ENCODE results near the gene EDIL3. TPM values are rescaled to one million over a fixed set of nuclear protein-coding genes. Genes with fewer than 3 reads are reported as not detected.

The EDIL3 gene
- total RNA-seq, 3 donors from 2014 or later, result 4.3 to 7.2 (median 4.6) TPM

GRCh38 chr5:84354101-84354500, 30.6 kb downstream of the EDIL3 start:
- H3K36me3 ChIP-seq, result no peaks in the 10 kb centered on the region
- intact Hi-C loops (cut with DNase I; ENCODE audit: low total_unique reads), result no loop called here
- TF ChIP-seq POLR2A (IDR thresholded peaks at IDR 0.05), result no peak
- no peak for TF ChIP-seq POLR2AphosphoS5 (IDR thresholded peaks at IDR 0.05)
- no peak for TF ChIP-seq CTCF (IDR thresholded peaks at IDR 0.05)

DNA sequence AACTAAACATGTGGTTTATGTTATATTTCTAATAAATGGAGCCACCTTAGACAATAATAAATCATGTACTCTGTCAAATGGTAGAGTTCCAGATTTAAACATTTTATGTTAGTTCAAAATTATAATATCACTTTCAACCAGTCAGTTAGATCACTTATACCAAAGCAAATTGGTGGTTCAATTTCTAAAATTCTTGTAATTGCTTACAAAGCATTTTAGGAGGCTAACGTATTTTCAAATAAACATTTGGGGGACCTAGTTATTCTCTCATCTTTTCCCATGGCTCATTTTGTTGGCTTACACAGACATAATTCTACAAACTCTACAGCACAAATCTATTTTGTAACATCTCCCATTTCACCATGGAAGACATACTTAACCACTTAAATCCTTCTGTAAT, 39.9 kb downstream of the EDIL3 start:
- no peak overlapping the region for H3K4me3 ChIP-seq
- H3K9me3 ChIP-seq, result no peaks in the 10 kb centered on the region
- H3K27me3 ChIP-seq, result no peaks in the 10 kb centered on the region
- no peak overlapping the region for H3K27ac ChIP-seq
- no peaks in the 10 kb centered on the region for H3K4me1 ChIP-seq
- H3K36me3 ChIP-seq, result no peaks in the 10 kb centered on the region
- no peak for TF ChIP-seq CTCF (IDR thresholded peaks at IDR 0.05)
- TF ChIP-seq POLR2AphosphoS5 (IDR thresholded peaks at IDR 0.05), result no peak
- TF ChIP-seq POLR2A (IDR thresholded peaks at IDR 0.05), result no peak
- no peak for DNase-seq (ENCODE audit: low spot score in 2 of 2)
- intact Hi-C loops (cut with DNase I; ENCODE audit: low total_unique reads), result no loop called here

More at GRCh38 chr5:84354101-84354500, 30.6 kb downstream of the EDIL3 start:
- Histone ChIP-seq H3K9me3 (no peaks in the 10 kb centered on the region), H3K4me3 (no peak overlapping the region), H3K4me1 (no peaks in the 10 kb centered on the region), H3K27ac (no peak overlapping the region), H3K27me3 (no peaks in the 10 kb centered on the region)
- DNase-seq (ENCODE audit: low spot score in 2 of 2), result no peak

DNA sequence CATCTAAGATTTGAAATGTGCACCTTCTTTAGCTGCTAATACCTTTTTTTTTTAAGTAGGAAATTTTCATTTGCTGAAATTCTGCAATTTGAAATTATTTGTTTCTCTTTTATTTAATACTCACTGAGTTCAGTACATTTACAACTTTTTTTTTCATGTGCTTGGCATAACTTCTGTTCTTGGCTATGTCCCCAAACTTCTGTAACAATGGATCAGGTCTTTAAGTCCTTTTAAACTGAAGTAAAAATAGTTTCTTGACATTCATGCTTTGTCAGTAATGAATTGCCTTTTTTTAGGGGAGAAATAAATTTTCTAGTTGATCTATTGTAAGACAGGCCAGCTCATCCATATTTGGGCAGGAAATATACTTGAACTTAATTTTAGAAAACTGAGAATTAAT, 41.5 kb downstream of the EDIL3 start:
- no peaks in the 10 kb centered on the region for H3K27me3 ChIP-seq
- H3K36me3 ChIP-seq, result no peaks in the 10 kb centered on the region
- no peaks in the 10 kb centered on the region for H3K4me1 ChIP-seq
- H3K27ac ChIP-seq, result no peak overlapping the region
- TF ChIP-seq POLR2A (IDR thresholded peaks at IDR 0.05) (no peak), POLR2AphosphoS5 (IDR thresholded peaks at IDR 0.05) (no peak), CTCF (IDR thresholded peaks at IDR 0.05) (no peak)
- intact Hi-C loops (cut with DNase I; ENCODE audit: low total_unique reads), result no loop called here
- H3K9me3 ChIP-seq, result no peaks in the 10 kb centered on the region
- no peak for DNase-seq (ENCODE audit: low spot score in 2 of 2)
- no peak overlapping the region for H3K4me3 ChIP-seq

GRCh38 chr5:84332106-84332505, 52.6 kb downstream of the EDIL3 start:
- H3K9me3 ChIP-seq, result no peaks in the 10 kb centered on the region
- no peak overlapping the region for H3K4me3 ChIP-seq
- no peak for TF ChIP-seq POLR2A (IDR thresholded peaks at IDR 0.05)
- TF ChIP-seq POLR2AphosphoS5 (IDR thresholded peaks at IDR 0.05), result no peak
- no peak for TF ChIP-seq CTCF (IDR thresholded peaks at IDR 0.05)

DNA sequence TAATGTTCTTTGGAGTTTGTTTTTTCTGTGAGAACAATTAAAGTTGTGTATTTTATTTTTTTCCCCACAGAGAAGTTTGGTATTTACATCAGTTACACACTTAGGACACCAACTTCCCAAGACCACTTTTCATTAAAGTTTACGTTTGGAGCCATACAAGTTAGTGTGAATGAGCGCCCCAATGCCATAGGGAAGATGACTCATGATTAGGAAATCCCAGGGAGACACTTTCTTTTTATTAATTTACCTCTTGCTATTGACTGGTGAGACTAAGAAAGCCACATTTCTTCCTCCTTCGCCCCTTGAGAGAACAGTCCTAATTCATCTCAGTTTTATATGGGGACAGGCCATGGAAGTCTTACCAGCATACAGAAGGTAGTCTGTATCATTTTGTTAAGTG, 57.1 kb downstream of the EDIL3 start:
- no peaks in the 10 kb centered on the region for H3K4me1 ChIP-seq
- no peaks in the 10 kb centered on the region for H3K9me3 ChIP-seq
- no peaks in the 10 kb centered on the region for H3K27me3 ChIP-seq
- intact Hi-C loops (cut with DNase I; ENCODE audit: low total_unique reads), result no loop called here
- no peak overlapping the region for H3K27ac ChIP-seq
- no peak for DNase-seq (ENCODE audit: low spot score in 2 of 2)
- no peak for TF ChIP-seq POLR2AphosphoS5 (IDR thresholded peaks at IDR 0.05)
- no peak for TF ChIP-seq POLR2A (IDR thresholded peaks at IDR 0.05)
- TF ChIP-seq CTCF (IDR thresholded peaks at IDR 0.05), result no peak
- H3K36me3 ChIP-seq, result no peaks in the 10 kb centered on the region
- no peak overlapping the region for H3K4me3 ChIP-seq

More at GRCh38 chr5:84332106-84332505, 52.6 kb downstream of the EDIL3 start:
- intact Hi-C loops (cut with DNase I; ENCODE audit: low total_unique reads), result loop anchor here (2.0 kb wide), 1 partner anchor 41 kb away; no protein-coding TSS in a partner anchor
- DNase-seq (ENCODE audit: low spot score in 2 of 2), result no peak
- Histone ChIP-seq H3K27me3 (no peaks in the 10 kb centered on the region), H3K4me1 (no peaks in the 10 kb centered on the region), H3K27ac (no peak overlapping the region), H3K36me3 (no peaks in the 10 kb centered on the region)

Data from breast epithelium (tissue), 4 donors.